HEK293 (cell line): ENCODE data around the gene DR1.
A peak's percentile ranks its signal among the peaks of the same experiment; 100 is the strongest.

Experiments
- CTCF ChIA-PET: fragments of 350-600 bp; formaldehyde crosslinking; extraction: SDS; loops from one replicate; lab custom pipeline; 2021; ENCODE audit warnings: antibody characterized with exemption; lab: Yijun Ruan, JAX
- POLR2A ChIA-PET: fragments of 300-600 bp; formaldehyde crosslinking; extraction: SDS; loops from one replicate; lab custom pipeline; 2020; ENCODE audit warnings: antibody characterized with exemption, inconsistent platforms; lab: Yijun Ruan, JAX
- H3K27ac ChIP-seq: fragments of 200-500 bp; sonication (Bioruptor generic); 2 replicates; pipeline ENCODE4 v1.5.1; 2014; ENCODE audit warnings: low read depth, low read length, control low read depth, inconsistent platforms; ENCODE audit errors: extremely low read depth
- H3K36me3 ChIP-seq, 2 experiments: fragments of 200-500 bp in 1 of 2; sonication (Bioruptor generic) in 1 of 2; 1 replicate in 1 of 2; 2 replicates in 1 of 2; pipeline ENCODE4 v1.5.1; 2014 to 2017; ENCODE audit warnings: inconsistent platforms in 2 of 2, low read length in 2 of 2; ENCODE audit not compliant: control insufficient read depth in 2 of 2, insufficient read depth in 1 of 2
- H3K4me1 ChIP-seq: fragments of 200-500 bp; sonication (Bioruptor generic); 2 replicates; pipeline ENCODE4 v1.5.1; 2014; ENCODE audit warnings: mild to moderate bottlenecking, low read length, inconsistent platforms; ENCODE audit not compliant: control insufficient read depth, insufficient read depth
- H3K4me3 ChIP-seq: 2 replicates; pipeline ENCODE4 v1.5.1; 2011; ENCODE audit warnings: low read depth, mild to moderate bottlenecking, control low read depth, low read length, moderate library complexity
- H3K9me3 ChIP-seq: fragments of 200-500 bp; sonication (Bioruptor generic); 2 replicates; pipeline ENCODE4 v1.5.1; 2014; ENCODE audit warnings: low read depth, low read length, inconsistent platforms; ENCODE audit not compliant: control insufficient read depth, insufficient read depth
- BCL11A ChIP-seq: fragments of 450-650 bp; formaldehyde crosslinking; IDR thresholded peaks from 2 replicates; pipeline ENCODE4 v1.5.1; 2016; ENCODE audit warnings: low read depth, missing biosample characterization, missing genetic modification characterization
- OVOL3 ChIP-seq: fragments of 450-650 bp; formaldehyde crosslinking; IDR thresholded peaks from 2 replicates; pipeline ENCODE4 v1.5.1; 2016; ENCODE audit warnings: missing biosample characterization, missing genetic modification characterization
- SCRT1 ChIP-seq: fragments of 450-650 bp; formaldehyde crosslinking; IDR thresholded peaks from 2 replicates; pipeline ENCODE4 v1.5.1; 2016; ENCODE audit warnings: missing biosample characterization, missing genetic modification characterization, borderline replicate concordance
- SCRT2 ChIP-seq: fragments of 450-650 bp; formaldehyde crosslinking; IDR thresholded peaks from 2 replicates; pipeline ENCODE4 v1.5.1; 2016; ENCODE audit warnings: missing biosample characterization, missing genetic modification characterization
- ZFP41 ChIP-seq: fragments of 450-650 bp; formaldehyde crosslinking; IDR thresholded peaks from 2 replicates; pipeline ENCODE4 v1.5.1; 2016; ENCODE audit warnings: missing biosample characterization, missing genetic modification characterization, borderline replicate concordance
- ZNF133 ChIP-seq: fragments of 450-650 bp; formaldehyde crosslinking; IDR thresholded peaks from 2 replicates; pipeline ENCODE4 v1.5.1; 2016; ENCODE audit warnings: missing biosample characterization, missing genetic modification characterization
- ZNF514 ChIP-seq: fragments of 450-650 bp; formaldehyde crosslinking; IDR thresholded peaks from 2 replicates; pipeline ENCODE4 v1.5.1; 2016; ENCODE audit warnings: missing biosample characterization, missing genetic modification characterization
- ZNF560 ChIP-seq: fragments of 450-650 bp; formaldehyde crosslinking; IDR thresholded peaks from 2 replicates; pipeline ENCODE4 v1.5.1; 2017; ENCODE audit warnings: missing biosample characterization, missing genetic modification characterization, borderline replicate concordance
- ZNF654 ChIP-seq: fragments of 450-650 bp; formaldehyde crosslinking; IDR thresholded peaks from 2 replicates; pipeline ENCODE4 v1.5.1; 2016; ENCODE audit warnings: low read depth, missing biosample characterization, missing genetic modification characterization
- ZNF660 ChIP-seq: fragments of 450-650 bp; IDR thresholded peaks from 2 replicates; pipeline ENCODE4 v1.5.1; 2018; ENCODE audit warnings: missing biosample characterization, mild to moderate bottlenecking, missing genetic modification characterization
- ZSCAN30 ChIP-seq: fragments of 450-650 bp; IDR thresholded peaks from 2 replicates; pipeline ENCODE4 v1.5.1; 2018; ENCODE audit warnings: missing biosample characterization, mild to moderate bottlenecking, missing genetic modification characterization, moderate library complexity
- TF ChIP-seq, protein P1 (sequence below): fragments of 450-650 bp; formaldehyde crosslinking; IDR thresholded peaks from 2 replicates; pipeline ENCODE4 v1.5.1; 2016; ENCODE audit warnings: missing biosample characterization, missing genetic modification characterization
- TF ChIP-seq, protein P2 (sequence below): sonication (generic); formaldehyde crosslinking; IDR thresholded peaks from 2 replicates; pipeline ENCODE4 v1.8.1; 2022; ENCODE audit warnings: mild to moderate bottlenecking, moderate library complexity, missing genetic modification reagents
- TF ChIP-seq, protein P3 (sequence below): fragments of 450-650 bp; formaldehyde crosslinking; IDR thresholded peaks from 2 replicates; pipeline ENCODE4 v1.5.0; 2017; ENCODE audit warnings: missing biosample characterization, missing genetic modification characterization, borderline replicate concordance

DR1 gene

DNA sequence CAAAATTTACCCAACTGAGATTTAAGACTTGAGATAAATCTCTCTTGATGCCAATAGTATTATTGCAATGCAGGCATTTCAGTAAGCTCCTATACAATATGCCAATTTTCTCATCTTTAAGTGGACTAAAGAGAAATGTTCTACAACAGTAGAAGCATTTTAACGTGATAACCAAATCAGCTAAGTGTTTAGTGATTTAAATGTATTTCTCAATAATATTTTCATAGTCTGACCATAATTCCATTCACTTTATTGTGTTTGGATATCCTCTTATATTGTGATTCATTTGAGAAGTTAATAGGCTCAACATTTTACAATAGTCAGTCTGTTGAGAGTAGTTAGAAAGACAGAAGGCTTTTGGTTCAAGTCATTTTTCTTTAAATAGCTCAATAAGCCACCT, 44.6 kb upstream of the DR1 start (continued):
- TF ChIP-seq, protein P1, sequence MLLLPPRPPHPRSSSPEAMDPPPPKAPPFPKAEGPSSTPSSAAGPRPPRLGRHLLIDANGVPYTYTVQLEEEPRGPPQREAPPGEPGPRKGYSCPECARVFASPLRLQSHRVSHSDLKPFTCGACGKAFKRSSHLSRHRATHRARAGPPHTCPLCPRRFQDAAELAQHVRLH (tag by site-specific recombination), result no peak

DNA sequence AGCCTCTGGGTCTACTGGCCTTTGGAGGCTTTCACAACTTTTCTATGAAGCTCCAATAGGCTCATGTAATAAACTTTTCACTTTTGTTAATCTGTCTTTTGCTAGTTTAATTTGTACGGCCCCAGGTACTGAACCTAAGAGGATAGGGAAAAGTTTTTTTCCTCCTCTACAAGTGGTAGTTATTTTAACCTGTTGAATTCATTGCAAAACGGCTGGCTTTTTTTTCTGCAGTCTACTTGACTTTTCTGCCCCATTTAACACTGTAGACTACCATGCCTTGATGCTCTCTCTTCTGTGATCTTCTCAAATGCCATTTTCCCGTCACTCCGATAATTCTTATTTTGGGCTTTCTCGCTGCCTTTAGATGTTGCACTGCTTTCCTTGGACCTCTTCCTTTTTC, 43.6 kb upstream of the DR1 start:
- Histone ChIP-seq H3K27ac (no peak overlapping the region), H3K4me1 (no peaks in the 10 kb centered on the region), H3K4me3 (no peak overlapping the region), H3K36me3 (no peaks in the 10 kb centered on the region), H3K9me3 (no peaks in the 10 kb centered on the region)
- TF ChIP-seq SCRT1, result peak; percentile 81
- no peak for TF ChIP-seq ZFP41 (tag by site-specific recombination)
- peak; percentile 91 for TF ChIP-seq SCRT2
- no peak for TF ChIP-seq ZNF514 (tag by site-specific recombination)
- no peak for TF ChIP-seq BCL11A (tag by site-specific recombination)
- TF ChIP-seq OVOL3 (tag by site-specific recombination), result no peak
- ChIA-PET CTCF (interaction anchor here (0.6 to 0.7 kb wide), 3 partner anchors 33 to 724 kb away, joined by 3 to 4 read pairs (median 4); no protein-coding TSS in a partner anchor), POLR2A (no interaction called here)

DNA sequence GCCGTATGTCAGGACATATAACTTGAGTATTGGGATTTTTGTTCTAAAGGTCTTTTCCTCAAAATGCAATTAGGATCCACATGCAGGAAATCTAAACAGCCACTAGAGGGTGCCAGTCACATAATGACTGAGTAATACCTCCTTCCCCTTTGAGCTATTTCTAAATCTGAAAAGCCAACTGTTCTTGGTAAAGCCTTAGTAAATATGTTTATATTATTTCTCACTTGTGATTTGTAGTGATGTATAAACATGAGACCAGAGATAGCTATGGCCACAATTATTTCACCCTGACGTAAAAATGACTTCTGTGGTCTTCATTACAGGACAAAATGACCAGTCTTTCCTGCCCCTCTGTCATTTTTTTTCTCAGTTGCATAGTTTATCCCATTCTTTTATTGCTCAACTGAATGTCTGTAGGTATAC, 41.0 kb upstream of the DR1 start:
- no peaks in the 10 kb centered on the region for H3K36me3 ChIP-seq
- H3K9me3 ChIP-seq, result no peaks in the 10 kb centered on the region
- TF ChIP-seq, protein P2, sequence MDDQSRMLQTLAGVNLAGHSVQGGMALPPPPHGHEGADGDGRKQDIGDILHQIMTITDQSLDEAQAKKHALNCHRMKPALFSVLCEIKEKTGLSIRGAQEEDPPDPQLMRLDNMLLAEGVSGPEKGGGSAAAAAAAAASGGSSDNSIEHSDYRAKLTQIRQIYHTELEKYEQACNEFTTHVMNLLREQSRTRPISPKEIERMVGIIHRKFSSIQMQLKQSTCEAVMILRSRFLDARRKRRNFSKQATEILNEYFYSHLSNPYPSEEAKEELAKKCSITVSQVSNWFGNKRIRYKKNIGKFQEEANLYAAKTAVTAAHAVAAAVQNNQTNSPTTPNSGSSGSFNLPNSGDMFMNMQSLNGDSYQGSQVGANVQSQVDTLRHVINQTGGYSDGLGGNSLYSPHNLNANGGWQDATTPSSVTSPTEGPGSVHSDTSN (CRISPR knock-in tag), result no peak
- TF ChIP-seq ZNF654 (tag by site-specific recombination) (peak; percentile 91), ZNF560 (tag by site-specific recombination) (no peak), ZNF660 (tag by site-specific recombination) (peak; percentile 71; the same call in 1 of the 2 replicates), ZSCAN30 (tag by site-specific recombination) (0 out of 2 replicates have a peak, but pooled peaks have one; percentile 20)
- no peak overlapping the region for H3K27ac ChIP-seq
- ChIA-PET CTCF (interaction anchor here (0.5 to 2.2 kb wide), 73 partner anchors 8 to 1527 kb away, joined by 3 to 21 read pairs (median 4); no protein-coding TSS in a partner anchor), POLR2A (interaction anchor here (0.9 to 1.5 kb wide), 3 partner anchors 41 to 318 kb away, joined by 3 to 10 read pairs (median 3); partner anchors contain the start of gene DR1)
- H3K4me3 ChIP-seq, result no peak overlapping the region
- no peaks in the 10 kb centered on the region for H3K4me1 ChIP-seq

DNA sequence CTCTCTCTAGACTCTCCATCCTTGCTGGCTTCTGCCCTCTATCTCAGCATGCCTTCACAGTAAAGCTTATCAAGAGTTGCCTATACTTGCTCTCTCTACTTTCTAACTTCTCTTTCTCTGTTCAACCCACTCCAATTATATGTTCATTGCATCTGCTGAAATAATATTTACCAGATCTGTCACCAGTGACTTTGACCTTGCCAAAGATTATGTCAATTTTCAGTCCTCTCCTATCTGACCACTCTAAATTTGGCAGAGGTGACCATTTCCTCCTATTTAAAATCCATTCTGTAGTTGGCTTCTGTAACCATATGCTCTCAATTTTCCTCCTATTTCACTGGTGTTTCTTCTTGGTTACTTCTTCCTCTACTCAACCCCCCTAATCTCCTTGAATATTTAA, 38.8 kb upstream of the DR1 start:
- POLR2A ChIA-PET, result interaction anchor here (1.2 kb wide), 1 partner anchor 228 kb away, joined by 3 read pairs; the partner anchor contains the start of gene MTF2
- TF ChIP-seq ZNF133 (tag by site-specific recombination), result peak; percentile 73
- TF ChIP-seq, protein P3, sequence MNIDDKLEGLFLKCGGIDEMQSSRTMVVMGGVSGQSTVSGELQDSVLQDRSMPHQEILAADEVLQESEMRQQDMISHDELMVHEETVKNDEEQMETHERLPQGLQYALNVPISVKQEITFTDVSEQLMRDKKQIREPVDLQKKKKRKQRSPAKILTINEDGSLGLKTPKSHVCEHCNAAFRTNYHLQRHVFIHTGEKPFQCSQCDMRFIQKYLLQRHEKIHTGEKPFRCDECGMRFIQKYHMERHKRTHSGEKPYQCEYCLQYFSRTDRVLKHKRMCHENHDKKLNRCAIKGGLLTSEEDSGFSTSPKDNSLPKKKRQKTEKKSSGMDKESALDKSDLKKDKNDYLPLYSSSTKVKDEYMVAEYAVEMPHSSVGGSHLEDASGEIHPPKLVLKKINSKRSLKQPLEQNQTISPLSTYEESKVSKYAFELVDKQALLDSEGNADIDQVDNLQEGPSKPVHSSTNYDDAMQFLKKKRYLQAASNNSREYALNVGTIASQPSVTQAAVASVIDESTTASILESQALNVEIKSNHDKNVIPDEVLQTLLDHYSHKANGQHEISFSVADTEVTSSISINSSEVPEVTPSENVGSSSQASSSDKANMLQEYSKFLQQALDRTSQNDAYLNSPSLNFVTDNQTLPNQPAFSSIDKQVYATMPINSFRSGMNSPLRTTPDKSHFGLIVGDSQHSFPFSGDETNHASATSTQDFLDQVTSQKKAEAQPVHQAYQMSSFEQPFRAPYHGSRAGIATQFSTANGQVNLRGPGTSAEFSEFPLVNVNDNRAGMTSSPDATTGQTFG, result no peak
- no peak for TF ChIP-seq ZNF654 (tag by site-specific recombination)
- CTCF ChIA-PET, result interaction anchor here (0.5 to 0.6 kb wide), 2 partner anchors 31 to 230 kb away, joined by 3 to 9 read pairs; no protein-coding TSS in a partner anchor

More for the DNA sequence above, 38.8 kb upstream of the DR1 start:
- Histone ChIP-seq H3K9me3 (no peaks in the 10 kb centered on the region), H3K4me1 (no peaks in the 10 kb centered on the region), H3K36me3 (no peaks in the 10 kb centered on the region), H3K27ac (no peak overlapping the region), H3K4me3 (no peak overlapping the region)
